Pons (tissue), 1 donor: ENCODE data around the gene NXF3.
"Not testable (repeated sequence)": the region's sequence is repeated elsewhere in the genome, so short reads cannot be mapped to it uniquely, and the experiment has no call there.

ENCODE experiments used
- DNase-seq: peaks from one replicate; pipeline ENCODE4 v3.0.0-alpha.2; 2016; ENCODE audit warnings: low spot score

NXF3 gene

GRCh38 chrX:103033371-103033770 is 59.6 kb downstream of the NXF3 start:
- DNase-seq = not testable (repeated sequence)
